ENCODE measurements around the gene SIAH3. TPM values are rescaled to one million over a fixed set of nuclear protein-coding genes. Genes with fewer than 3 reads are reported as not detected.

Gene SIAH3
- total RNA-seq, 6 experiments from 2014 or later, result not detected

DNA sequence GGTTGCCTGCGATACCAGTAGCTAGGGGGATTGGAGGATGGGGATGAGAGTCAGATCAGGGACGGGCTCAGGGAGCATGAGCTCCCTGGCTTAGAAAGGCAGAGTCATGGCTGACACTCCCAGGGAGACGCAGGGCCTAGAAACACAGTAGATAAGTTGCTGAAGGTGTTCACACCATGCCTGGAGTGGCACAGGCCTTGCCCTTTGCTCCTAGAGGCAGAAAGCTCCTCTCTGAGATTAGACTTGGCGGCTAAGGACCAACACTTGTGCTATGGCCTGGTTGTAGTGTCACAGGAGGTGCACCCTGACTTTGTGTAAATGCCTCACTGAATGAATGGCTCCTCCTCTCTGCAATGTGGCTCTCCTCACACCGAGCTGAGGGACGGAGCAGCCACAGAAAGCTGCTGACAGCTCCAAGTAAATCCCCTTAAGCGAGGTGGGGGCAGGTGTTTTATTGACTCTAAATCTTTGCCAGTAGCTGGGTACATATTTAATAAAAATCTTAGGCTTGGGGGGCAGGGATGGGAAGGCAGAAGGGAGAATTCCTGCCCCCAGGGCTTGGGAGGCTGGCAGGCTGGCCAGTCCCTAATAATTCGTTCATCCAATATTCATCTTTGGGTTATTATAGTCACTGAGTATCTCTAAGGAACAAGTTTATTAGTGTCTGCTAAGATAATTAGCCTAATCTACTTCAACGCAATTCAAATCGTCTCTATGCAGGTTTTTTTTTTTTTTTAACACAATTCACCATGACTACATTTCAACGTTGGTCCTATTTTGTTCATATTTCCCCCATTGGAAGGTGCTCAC lies 54.9 kb downstream of the SIAH3 start:
- Histone ChIP-seq H3K27me3 (no peaks in the 10 kb centered on the region), H3K27ac (no peak overlapping the region), H3K36me3 (no peaks in the 10 kb centered on the region), H3K9me3 (no peaks in the 10 kb centered on the region), H3K4me3 (no peak overlapping the region), H3K4me1 (no peaks in the 10 kb centered on the region)
- intact Hi-C loops (cut with DNase I), result no loop called here
- ATAC-seq (no peak), DNase-seq (no peak)
- WGBS (ENCODE audit: insufficient coverage, low coverage, low lambda C conversion rate, missing lambda C conversion rate), result 80% methylated on average over 7 of the region's 11 CpGs
- TF ChIP-seq, protein P1, sequence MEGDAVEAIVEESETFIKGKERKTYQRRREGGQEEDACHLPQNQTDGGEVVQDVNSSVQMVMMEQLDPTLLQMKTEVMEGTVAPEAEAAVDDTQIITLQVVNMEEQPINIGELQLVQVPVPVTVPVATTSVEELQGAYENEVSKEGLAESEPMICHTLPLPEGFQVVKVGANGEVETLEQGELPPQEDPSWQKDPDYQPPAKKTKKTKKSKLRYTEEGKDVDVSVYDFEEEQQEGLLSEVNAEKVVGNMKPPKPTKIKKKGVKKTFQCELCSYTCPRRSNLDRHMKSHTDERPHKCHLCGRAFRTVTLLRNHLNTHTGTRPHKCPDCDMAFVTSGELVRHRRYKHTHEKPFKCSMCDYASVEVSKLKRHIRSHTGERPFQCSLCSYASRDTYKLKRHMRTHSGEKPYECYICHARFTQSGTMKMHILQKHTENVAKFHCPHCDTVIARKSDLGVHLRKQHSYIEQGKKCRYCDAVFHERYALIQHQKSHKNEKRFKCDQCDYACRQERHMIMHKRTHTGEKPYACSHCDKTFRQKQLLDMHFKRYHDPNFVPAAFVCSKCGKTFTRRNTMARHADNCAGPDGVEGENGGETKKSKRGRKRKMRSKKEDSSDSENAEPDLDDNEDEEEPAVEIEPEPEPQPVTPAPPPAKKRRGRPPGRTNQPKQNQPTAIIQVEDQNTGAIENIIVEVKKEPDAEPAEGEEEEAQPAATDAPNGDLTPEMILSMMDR (IDR thresholded peaks at IDR 0.05), result no peak
- TF ChIP-seq POLR2A (IDR thresholded peaks at IDR 0.05), result no peak

DNA sequence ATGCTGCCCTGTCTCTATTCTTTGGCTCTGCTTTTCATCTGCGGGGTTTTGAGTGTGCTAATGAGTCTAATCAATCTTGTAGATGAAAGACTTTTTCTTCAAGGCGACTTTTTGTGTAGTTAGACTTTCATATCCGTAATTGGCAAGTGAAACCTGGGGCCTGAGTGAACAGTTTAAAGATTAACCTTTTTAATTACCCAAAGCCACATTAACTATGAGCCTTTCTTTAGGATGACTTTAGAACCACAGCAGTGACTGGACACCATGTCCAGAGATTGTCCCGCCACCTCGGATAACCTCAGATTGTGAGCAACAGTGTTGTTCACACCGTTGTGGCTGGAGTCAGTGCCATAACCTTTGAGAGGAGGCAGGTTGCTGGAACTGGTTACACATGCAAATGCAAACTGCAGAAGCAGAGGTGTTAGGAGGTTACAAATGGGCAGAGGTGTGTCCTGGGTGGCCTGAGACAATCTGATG lies 58.7 kb downstream of the SIAH3 start:
- intact Hi-C loops (cut with DNase I), result no loop called here
- no peak for DNase-seq
- Histone ChIP-seq H3K27me3 (no peaks in the 10 kb centered on the region), H3K27ac (no peak overlapping the region), H3K4me1 (no peaks in the 10 kb centered on the region), H3K4me3 (no peak overlapping the region), H3K36me3 (no peaks in the 10 kb centered on the region), H3K9me3 (no peaks in the 10 kb centered on the region)
- no peak for ATAC-seq
- TF ChIP-seq, protein P1 (IDR thresholded peaks at IDR 0.05), result no peak
- no peak for TF ChIP-seq POLR2A (IDR thresholded peaks at IDR 0.05)
- 60% methylated on average over 6 of the region's 6 CpGs for WGBS (ENCODE audit: insufficient coverage, low coverage, low lambda C conversion rate, missing lambda C conversion rate)

DNA sequence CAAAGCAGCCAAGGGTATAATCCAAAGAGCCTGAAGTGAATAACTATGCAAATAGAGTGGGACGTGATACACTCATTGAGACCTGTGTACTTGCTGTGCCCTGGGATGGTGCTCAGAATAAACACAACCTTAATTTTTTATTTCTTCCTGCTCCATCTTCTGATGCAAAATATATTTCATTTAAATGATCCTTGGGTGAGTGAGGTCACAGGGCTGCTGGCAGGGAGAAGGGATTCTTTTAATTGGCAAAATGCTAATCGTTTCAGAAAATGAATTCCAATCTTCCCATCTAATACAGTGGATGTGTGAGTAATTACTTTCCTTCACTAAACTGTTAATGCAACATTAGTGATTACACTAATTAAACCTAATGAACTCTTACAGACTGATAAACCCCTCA lies 63.5 kb downstream of the SIAH3 start:
- no peaks in the 10 kb centered on the region for H3K9me3 ChIP-seq
- 75% methylated on average over 2 of the region's 2 CpGs for WGBS (ENCODE audit: insufficient coverage, low coverage, low lambda C conversion rate, missing lambda C conversion rate)
- TF ChIP-seq, protein P1 (IDR thresholded peaks at IDR 0.05), result no peak
- TF ChIP-seq POLR2A (IDR thresholded peaks at IDR 0.05), result no peak
- H3K4me1 ChIP-seq, result no peaks in the 10 kb centered on the region
- no peak for ATAC-seq
- intact Hi-C loops (cut with DNase I), result no loop called here
- no peaks in the 10 kb centered on the region for H3K36me3 ChIP-seq
- DNase-seq, result no peak
- H3K27me3 ChIP-seq, result no peaks in the 10 kb centered on the region
- no peak overlapping the region for H3K4me3 ChIP-seq
- H3K27ac ChIP-seq, result no peak overlapping the region

DNA sequence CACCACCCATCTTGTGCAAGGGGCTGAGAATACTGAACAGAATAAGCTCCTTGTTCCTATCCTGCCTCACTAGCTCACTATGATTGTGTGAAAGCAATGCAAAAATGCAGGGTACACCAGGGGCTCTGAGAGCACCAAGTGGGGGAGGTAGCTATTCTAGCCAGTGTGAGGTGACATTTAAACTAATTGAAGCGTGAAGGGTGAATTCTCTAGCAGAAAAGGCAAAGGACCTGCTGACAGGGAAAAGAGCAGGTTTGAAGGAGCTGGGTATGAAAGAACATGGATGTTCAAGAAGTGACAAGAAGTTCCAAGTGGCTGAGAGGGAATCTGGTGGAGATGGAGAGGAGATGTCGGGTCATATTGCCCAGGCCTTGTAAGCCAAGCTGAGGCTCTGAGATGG lies 64.2 kb downstream of the SIAH3 start:
- no peaks in the 10 kb centered on the region for H3K4me1 ChIP-seq
- DNase-seq (no peak), ATAC-seq (no peak)
- H3K36me3 ChIP-seq, result no peaks in the 10 kb centered on the region
- intact Hi-C loops (cut with DNase I), result no loop called here
- H3K27ac ChIP-seq, result no peak overlapping the region
- no peaks in the 10 kb centered on the region for H3K27me3 ChIP-seq
- H3K4me3 ChIP-seq, result no peak overlapping the region
- TF ChIP-seq POLR2A (IDR thresholded peaks at IDR 0.05), result no peak
- TF ChIP-seq, protein P1 (IDR thresholded peaks at IDR 0.05), result no peak
- H3K9me3 ChIP-seq, result no peaks in the 10 kb centered on the region
- 100% methylated on average over 2 of the region's 2 CpGs for WGBS (ENCODE audit: insufficient coverage, low coverage, low lambda C conversion rate, missing lambda C conversion rate)

Data from right lobe of liver (tissue), 6 donors.